HG02759 (cell line): ENCODE measurements around the gene EFNB3.

ENCODE experiments used
- ATAC-seq: cut with Tn5 transposase; IDR thresholded peaks from one replicate; pipeline ENCODE4 v1.9.1; 2021; ENCODE audit warnings: mild to moderate bottlenecking, moderate library complexity; ENCODE audit not compliant: unreplicated experiment

EFNB3 gene

DNA sequence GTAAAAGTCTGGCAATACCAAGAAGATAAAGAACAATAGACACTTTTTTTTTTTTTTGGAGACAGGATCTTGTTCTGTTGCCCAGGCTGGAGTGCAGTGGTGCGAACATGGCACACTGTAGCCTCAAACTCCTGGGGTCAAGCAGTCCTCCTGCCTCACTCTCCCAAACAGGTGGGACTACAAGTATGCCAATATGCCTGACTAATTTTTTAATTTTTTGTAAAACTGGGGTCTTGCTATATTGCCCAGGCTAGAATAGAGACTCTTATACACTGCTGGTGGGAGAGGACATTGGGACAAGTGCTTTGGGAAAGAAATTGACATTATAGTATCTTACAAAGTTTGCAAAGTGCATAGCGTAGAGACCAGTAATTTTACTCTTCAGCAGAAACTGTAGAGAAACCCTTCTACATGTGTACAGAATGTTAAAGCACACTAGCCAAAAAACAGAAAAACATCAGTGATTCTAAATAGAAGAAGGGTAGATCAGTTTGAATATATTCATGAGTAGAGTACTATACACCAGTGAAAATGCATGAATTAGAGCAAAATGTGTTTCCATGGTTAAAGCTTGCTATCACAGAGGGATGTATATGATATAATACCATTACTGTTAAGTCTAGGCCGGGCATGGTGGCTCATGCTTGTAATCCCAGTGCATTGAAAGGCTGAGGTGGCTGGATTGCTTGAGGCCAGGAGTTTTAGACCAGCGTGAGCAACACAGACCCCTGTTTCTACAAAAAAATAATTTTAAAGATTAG is 7.0 kb upstream of the EFNB3 start:
- ATAC-seq = no peak

- no peak for ATAC-seq
Measured at GRCh38 chr17:7700510-7700909, 4.5 kb upstream of the EFNB3 start.

- ATAC-seq = no peak
Measured at GRCh38 chr17:7701681-7702080, 3.3 kb upstream of the EFNB3 start.

DNA sequence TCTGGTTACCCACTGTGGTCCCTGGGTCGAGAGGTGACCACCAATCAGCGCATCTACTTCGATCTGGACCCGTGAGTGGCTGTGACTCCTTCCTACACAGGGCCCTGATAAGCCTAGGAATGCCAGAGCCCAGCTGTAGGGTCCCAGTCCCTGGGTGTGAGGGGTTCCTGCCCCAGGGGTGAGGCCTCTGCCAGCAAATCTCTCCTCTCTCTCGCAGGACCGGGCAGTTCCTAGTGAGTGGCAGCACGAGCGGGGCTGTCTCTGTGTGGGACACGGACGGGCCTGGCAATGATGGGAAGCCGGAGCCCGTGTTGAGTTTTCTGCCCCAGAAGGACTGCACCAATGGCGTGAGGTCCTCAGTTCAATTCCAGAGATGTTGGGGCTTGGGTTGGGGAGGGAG is 2.2 kb upstream of the EFNB3 start:
- no peak for ATAC-seq

DNA sequence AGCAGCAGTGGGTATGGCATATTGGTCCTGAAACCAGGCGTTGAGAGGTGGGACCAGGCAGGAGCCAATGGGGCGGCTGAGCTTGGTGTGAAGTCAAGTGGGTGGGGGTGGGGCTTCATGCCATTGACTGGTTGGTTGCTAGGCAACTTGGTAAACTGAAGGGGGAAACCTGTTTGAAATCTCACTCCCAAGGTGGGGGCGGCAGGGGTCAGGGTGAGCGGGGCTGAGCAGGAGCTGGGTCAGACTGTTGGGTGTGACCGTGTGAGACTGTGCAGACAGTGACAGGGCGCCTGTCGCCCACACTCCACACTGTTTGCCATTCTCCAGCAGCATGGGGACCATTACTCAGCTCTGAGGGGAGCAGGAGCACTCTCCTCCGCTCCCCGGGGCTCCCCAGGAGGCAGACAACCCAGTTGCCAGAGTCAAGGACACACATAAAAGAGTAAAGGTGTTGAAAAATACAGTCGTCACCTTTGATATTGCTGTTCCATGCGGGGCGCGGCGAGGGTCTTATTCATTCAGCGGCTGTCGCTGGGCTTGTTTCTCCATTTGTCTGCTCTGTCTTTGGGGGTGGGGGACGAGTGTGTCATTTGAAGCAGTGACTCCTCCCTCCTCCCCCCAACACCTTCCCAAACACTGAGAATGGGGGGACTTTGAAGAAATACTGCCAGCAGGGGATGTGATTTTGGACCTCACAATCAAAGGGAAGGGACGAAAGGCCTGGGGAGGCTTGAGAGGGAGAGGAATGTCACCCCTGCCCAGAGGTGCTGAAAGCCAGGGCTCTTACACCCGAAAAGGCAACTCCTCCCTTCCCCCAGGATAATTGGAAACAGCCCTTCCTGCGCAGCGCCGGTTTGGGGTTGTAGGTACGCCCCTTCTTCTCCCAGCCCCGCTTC is 1.2 kb upstream of the EFNB3 start:
- no peak for ATAC-seq

- ATAC-seq = no peak
Measured at GRCh38 chr17:7705269-7706255, 560 bp downstream of the EFNB3 start.

DNA sequence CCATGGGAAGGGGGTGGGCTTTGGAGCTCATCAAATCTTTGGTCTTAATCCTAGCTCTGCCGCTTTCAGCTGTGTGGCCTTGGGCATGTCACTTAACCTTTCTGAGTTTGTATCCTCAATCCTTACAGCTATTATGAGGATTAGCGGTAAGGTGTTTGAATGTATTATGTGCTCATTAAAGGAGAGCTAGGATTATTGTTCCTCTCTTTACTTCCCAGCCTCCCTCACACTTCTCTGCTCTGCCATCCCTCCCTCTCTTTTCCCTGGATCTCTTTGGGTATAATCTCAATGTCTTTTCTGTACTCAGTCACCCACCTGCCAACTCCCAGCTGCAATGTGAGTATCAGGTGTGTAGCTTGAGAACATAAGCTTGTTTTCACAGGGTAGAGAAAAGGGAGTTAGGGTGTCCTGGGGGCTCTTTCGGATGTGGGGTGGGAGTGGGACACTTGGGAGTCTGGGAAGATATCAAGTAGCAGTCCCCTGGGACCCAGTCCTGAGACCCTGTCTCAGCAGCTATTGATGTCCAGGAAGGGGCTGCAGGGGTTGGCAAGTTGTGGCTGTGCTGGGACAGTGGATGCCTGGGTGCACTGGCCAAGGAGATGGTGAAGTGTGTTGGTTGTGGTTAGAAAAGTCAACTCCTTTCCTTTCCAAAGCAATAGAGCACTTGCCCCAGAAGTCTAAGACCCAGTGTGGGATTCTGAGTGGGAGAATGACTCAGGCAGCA is 1.8 kb downstream of the EFNB3 start:
- no peak for ATAC-seq

- no peak for ATAC-seq
Measured at GRCh38 chr17:7707446-7707845, 2.4 kb downstream of the EFNB3 start.

GRCh38 chr17:7707858-7708750 is 3.1 kb downstream of the EFNB3 start:
- ATAC-seq = no peak

GRCh38 chr17:7709031-7709430 is 4.0 kb downstream of the EFNB3 start:
- no peak for ATAC-seq

- ATAC-seq = no peak
Measured at GRCh38 chr17:7710301-7710700, 5.3 kb downstream of the EFNB3 start.

DNA sequence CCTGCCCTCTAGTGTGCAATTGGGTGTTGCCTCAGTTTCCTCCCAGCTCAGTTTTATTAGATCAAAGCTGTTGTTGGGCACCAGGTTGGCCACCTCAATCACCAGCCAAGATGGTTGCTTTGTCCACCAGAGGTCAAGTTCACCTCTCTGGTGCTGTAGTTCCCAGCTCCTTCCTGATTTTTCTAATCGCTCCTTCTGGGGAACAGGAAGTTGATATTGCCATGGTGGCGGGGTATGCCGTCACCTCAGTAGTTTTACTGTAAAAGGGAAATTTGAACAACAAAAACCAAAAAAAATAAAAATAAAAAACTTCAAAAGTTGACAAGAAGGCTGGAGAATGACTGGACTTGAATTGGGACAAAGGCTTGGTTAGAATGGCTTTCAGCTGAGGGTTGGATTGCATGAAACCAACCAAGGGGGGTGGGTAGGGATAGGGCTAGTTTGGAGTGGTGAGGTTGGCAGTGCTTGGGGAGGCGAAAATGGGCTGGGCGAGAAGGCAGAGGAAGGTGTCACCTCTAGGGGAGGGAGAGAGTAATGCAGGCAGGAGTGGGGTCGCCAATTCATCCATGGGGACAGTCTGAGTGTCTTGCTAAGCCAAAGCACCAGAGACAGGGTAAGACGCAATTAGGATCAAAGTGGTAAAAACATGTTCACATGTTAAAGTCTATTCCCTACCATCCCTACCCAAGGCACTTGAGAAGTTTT is 6.2 kb downstream of the EFNB3 start:
- ATAC-seq = no peak

DNA sequence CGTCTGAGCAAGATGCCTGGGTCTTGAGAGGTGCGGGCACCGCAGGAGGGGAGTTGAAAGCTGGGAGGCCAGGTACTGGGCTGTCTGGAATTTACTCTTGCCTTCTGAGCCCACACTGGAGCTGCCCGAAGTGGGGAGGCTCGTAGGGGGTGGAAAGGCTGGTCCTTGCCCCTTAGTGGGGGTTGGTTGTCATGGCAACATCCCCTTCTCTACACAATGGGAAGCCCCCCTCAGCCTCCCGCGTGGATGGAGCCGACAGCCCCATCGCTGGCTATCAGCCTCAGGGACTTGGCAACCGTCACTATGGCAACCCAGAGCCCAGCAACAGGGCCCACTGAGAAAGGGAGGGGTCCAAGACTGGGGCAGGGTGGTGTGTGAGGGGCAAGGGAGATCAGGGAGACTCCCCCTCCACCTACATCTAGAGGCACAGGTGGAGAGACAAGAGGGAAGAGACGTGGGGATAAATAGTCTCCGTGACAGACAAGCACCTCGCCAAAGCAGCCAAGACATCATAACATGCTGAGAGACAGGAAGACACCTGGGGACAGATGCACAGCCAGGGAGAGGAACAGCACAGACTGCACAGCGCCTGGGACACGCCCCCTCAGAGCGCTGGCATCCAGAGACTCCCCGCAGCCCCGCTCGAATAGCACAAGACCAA is 7.2 kb downstream of the EFNB3 start:
- no peak for ATAC-seq

DNA sequence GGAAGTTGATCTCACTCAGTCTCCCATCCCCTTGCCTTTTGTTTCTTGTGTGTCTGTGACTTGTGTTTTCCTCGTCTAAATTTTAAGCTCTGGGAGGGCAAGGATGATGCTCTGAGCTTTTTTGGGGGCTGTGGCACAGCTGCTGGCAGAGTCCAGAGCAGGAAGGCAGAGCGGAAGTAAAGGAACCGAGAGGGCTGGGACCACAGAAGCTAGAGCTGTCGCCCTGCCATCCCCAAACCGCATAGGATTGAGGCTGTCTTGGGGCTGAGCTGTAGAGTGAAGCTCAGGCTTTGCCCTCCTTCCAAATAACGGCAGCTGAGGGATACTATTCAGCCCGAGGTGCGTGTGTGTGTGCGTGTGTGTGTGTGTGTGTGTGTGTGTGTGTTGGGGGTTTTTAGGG is 8.8 kb downstream of the EFNB3 start:
- ATAC-seq = no peak

DNA sequence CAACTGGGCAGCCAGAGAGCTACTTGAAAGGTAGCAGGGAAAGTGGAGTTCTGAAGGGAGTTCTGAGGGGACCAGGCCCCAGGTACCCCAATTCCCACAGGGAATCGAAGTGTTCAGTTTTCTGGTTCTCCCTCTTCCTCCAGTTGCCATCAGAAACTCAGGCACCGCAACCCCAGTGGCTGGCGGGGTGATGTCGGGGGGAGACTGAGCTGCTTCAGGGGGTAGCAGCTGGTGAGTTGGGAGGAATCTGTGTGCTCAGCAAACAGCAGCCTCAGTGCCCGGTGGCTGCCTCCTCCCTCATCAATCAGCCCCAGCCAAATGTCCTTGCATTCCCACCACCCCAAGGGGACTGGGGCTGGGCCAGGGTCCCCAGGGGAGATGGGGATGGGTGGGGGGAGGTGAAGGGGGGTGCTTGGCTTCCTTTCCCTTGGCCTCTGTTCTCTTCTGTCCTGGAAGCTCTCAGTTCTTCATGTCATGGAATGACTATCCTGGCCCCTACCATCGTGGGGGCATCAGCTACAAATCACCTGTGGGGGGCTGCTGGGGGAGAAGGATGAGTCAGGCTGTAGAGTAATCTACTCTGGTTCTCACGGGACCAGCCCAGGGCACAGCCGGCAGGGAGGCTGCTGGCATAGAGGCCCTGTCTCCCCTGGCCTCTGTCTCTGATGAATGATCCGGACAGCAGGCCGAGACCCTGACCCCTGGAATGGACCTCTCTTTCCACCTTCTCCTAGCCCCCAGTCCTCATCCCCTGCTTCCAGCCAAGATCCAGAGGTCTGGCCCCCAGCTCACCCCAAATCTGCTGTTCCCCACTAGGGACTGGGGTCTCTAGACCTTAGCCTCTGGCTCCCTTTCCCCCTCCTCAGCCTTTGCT is 10.0 kb downstream of the EFNB3 start:
- no peak for ATAC-seq

- no peak for ATAC-seq
Measured at GRCh38 chr17:7715936-7716886, 11.2 kb downstream of the EFNB3 start.
